ENCODE measurements around the gene GJA3.
"Not testable (repeated sequence)": the region's sequence is repeated elsewhere in the genome, so short reads cannot be mapped to it uniquely, and the experiment has no call there.

The GJA3 gene

GRCh38 chr13:20161951-20162300 lies 1.1 kb upstream of the GJA3 start:
- Histone ChIP-seq H3K36me3 (ENCODE audit: control insufficient read depth, insufficient read depth, low read length) (no peaks in the 10 kb centered on the region), H3K4me3 (ENCODE audit: extremely low read depth, insufficient read depth, low read length, poor library complexity, severe bottlenecking) (no peak overlapping the region), H3K27ac (ENCODE audit: low read depth, low read length, severe bottlenecking) (no peak overlapping the region), H3K9me3 (ENCODE audit: control insufficient read depth, low read length) (no peaks in the 10 kb centered on the region), H3K4me1 (ENCODE audit: control insufficient read depth, insufficient read depth, low read length, poor library complexity, severe bottlenecking) (no peaks in the 10 kb centered on the region)
- 36 to 42% methylated on average over 9 to 16 of the region's 16 CpGs for WGBS, 2 experiments (ENCODE audit: insufficient coverage in 2 of 2)

- H3K27ac ChIP-seq (ENCODE audit: low read depth, low read length, severe bottlenecking): no peak overlapping the region
- WGBS, 2 experiments (ENCODE audit: insufficient coverage in 2 of 2): 3 to 4% methylated on average over 49 to 76 of the region's 79 CpGs
- H3K4me3 ChIP-seq (ENCODE audit: extremely low read depth, insufficient read depth, low read length, poor library complexity, severe bottlenecking): peak overlapping the region; percentile 36
- H3K4me1 ChIP-seq (ENCODE audit: control insufficient read depth, insufficient read depth, low read length, poor library complexity, severe bottlenecking): no peaks in the 10 kb centered on the region
- H3K36me3 ChIP-seq (ENCODE audit: control insufficient read depth, insufficient read depth, low read length): no peaks in the 10 kb centered on the region
- no peaks in the 10 kb centered on the region for H3K9me3 ChIP-seq (ENCODE audit: control insufficient read depth, low read length)
These were observed 561 bp upstream of the GJA3 start for GRCh38 chr13:20161275-20161950.

GRCh38 chr13:20159646-20160305 lies 1.1 kb downstream of the GJA3 start:
- 37 to 40% methylated on average over 11 to 13 of the region's 18 CpGs for WGBS, 2 experiments (ENCODE audit: insufficient coverage in 2 of 2)
- Histone ChIP-seq H3K27ac (ENCODE audit: low read depth, low read length, severe bottlenecking) (no peak overlapping the region), H3K4me1 (ENCODE audit: control insufficient read depth, insufficient read depth, low read length, poor library complexity, severe bottlenecking) (no peaks in the 10 kb centered on the region), H3K9me3 (ENCODE audit: control insufficient read depth, low read length) (no peaks in the 10 kb centered on the region), H3K36me3 (ENCODE audit: control insufficient read depth, insufficient read depth, low read length) (no peaks in the 10 kb centered on the region), H3K4me3 (ENCODE audit: extremely low read depth, insufficient read depth, low read length, poor library complexity, severe bottlenecking) (peak overlapping the region; percentile 36)

- WGBS, 2 experiments (ENCODE audit: insufficient coverage in 2 of 2): 57 to 100% methylated on average over 1 of the region's 3 CpGs
- H3K36me3 ChIP-seq (ENCODE audit: control insufficient read depth, insufficient read depth, low read length): no peaks in the 10 kb centered on the region
- H3K4me3 ChIP-seq (ENCODE audit: extremely low read depth, insufficient read depth, low read length, poor library complexity, severe bottlenecking): no peak overlapping the region
- H3K27ac ChIP-seq (ENCODE audit: low read depth, low read length, severe bottlenecking): no peak overlapping the region
- H3K9me3 ChIP-seq (ENCODE audit: control insufficient read depth, low read length): no peaks in the 10 kb centered on the region
- H3K4me1 ChIP-seq (ENCODE audit: control insufficient read depth, insufficient read depth, low read length, poor library complexity, severe bottlenecking): no peaks in the 10 kb centered on the region
These were observed 3.6 kb downstream of the GJA3 start for GRCh38 chr13:20157151-20157796.

GRCh38 chr13:20156702-20157101 lies 4.2 kb downstream of the GJA3 start:
- no peak overlapping the region for H3K27ac ChIP-seq (ENCODE audit: low read depth, low read length, severe bottlenecking)
- H3K4me3 ChIP-seq (ENCODE audit: extremely low read depth, insufficient read depth, low read length, poor library complexity, severe bottlenecking): no peak overlapping the region
- no CpG with 5 or more reads among the region's 2 CpGs for WGBS, 2 experiments (ENCODE audit: insufficient coverage in 2 of 2)
- no peaks in the 10 kb centered on the region for H3K36me3 ChIP-seq (ENCODE audit: control insufficient read depth, insufficient read depth, low read length)
- H3K9me3 ChIP-seq (ENCODE audit: control insufficient read depth, low read length): no peaks in the 10 kb centered on the region
- no peaks in the 10 kb centered on the region for H3K4me1 ChIP-seq (ENCODE audit: control insufficient read depth, insufficient read depth, low read length, poor library complexity, severe bottlenecking)

- no CpG with 5 or more reads among the region's 2 CpGs for WGBS, 2 experiments (ENCODE audit: insufficient coverage in 2 of 2)
- not testable (repeated sequence) for H3K4me1 ChIP-seq (ENCODE audit: control insufficient read depth, insufficient read depth, low read length, poor library complexity, severe bottlenecking); H3K4me3 ChIP-seq (ENCODE audit: extremely low read depth, insufficient read depth, low read length, poor library complexity, severe bottlenecking); H3K27ac ChIP-seq (ENCODE audit: low read depth, low read length, severe bottlenecking); H3K36me3 ChIP-seq (ENCODE audit: control insufficient read depth, insufficient read depth, low read length); H3K9me3 ChIP-seq (ENCODE audit: control insufficient read depth, low read length)
These were observed 7.6 kb downstream of the GJA3 start for GRCh38 chr13:20153290-20153689.

- Histone ChIP-seq H3K4me3 (ENCODE audit: extremely low read depth, insufficient read depth, low read length, poor library complexity, severe bottlenecking) (no peak overlapping the region), H3K36me3 (ENCODE audit: control insufficient read depth, insufficient read depth, low read length) (no peaks in the 10 kb centered on the region), H3K4me1 (ENCODE audit: control insufficient read depth, insufficient read depth, low read length, poor library complexity, severe bottlenecking) (no peaks in the 10 kb centered on the region), H3K9me3 (ENCODE audit: control insufficient read depth, low read length) (no peaks in the 10 kb centered on the region), H3K27ac (ENCODE audit: low read depth, low read length, severe bottlenecking) (no peak overlapping the region)
- WGBS, 2 experiments (ENCODE audit: insufficient coverage in 2 of 2): 87 to 93% methylated on average over 10 to 11 of the region's 11 CpGs
These were observed 9.2 kb downstream of the GJA3 start for GRCh38 chr13:20151612-20152011.

GRCh38 chr13:20151016-20151415 lies 9.8 kb downstream of the GJA3 start:
- WGBS, 2 experiments (ENCODE audit: insufficient coverage in 2 of 2): 89 to 91% methylated on average over 3 to 4 of the region's 6 CpGs
- no peaks in the 10 kb centered on the region for H3K9me3 ChIP-seq (ENCODE audit: control insufficient read depth, low read length)
- no peak overlapping the region for H3K27ac ChIP-seq (ENCODE audit: low read depth, low read length, severe bottlenecking)
- no peaks in the 10 kb centered on the region for H3K4me1 ChIP-seq (ENCODE audit: control insufficient read depth, insufficient read depth, low read length, poor library complexity, severe bottlenecking)
- H3K4me3 ChIP-seq (ENCODE audit: extremely low read depth, insufficient read depth, low read length, poor library complexity, severe bottlenecking): no peak overlapping the region
- no peaks in the 10 kb centered on the region for H3K36me3 ChIP-seq (ENCODE audit: control insufficient read depth, insufficient read depth, low read length)

GRCh38 chr13:20150561-20150960 lies 10.3 kb downstream of the GJA3 start:
- H3K27ac ChIP-seq (ENCODE audit: low read depth, low read length, severe bottlenecking): no peak overlapping the region
- WGBS, 2 experiments (ENCODE audit: insufficient coverage in 2 of 2): 87 to 93% methylated on average over 8 to 9 of the region's 9 CpGs
- H3K4me3 ChIP-seq (ENCODE audit: extremely low read depth, insufficient read depth, low read length, poor library complexity, severe bottlenecking): no peak overlapping the region
- no peaks in the 10 kb centered on the region for H3K9me3 ChIP-seq (ENCODE audit: control insufficient read depth, low read length)
- no peaks in the 10 kb centered on the region for H3K4me1 ChIP-seq (ENCODE audit: control insufficient read depth, insufficient read depth, low read length, poor library complexity, severe bottlenecking)
- H3K36me3 ChIP-seq (ENCODE audit: control insufficient read depth, insufficient read depth, low read length): no peaks in the 10 kb centered on the region

- Histone ChIP-seq H3K4me3 (ENCODE audit: extremely low read depth, insufficient read depth, low read length, poor library complexity, severe bottlenecking) (no peak overlapping the region), H3K9me3 (ENCODE audit: control insufficient read depth, low read length) (no peaks in the 10 kb centered on the region), H3K4me1 (ENCODE audit: control insufficient read depth, insufficient read depth, low read length, poor library complexity, severe bottlenecking) (no peaks in the 10 kb centered on the region), H3K36me3 (ENCODE audit: control insufficient read depth, insufficient read depth, low read length) (no peaks in the 10 kb centered on the region), H3K27ac (ENCODE audit: low read depth, low read length, severe bottlenecking) (no peak overlapping the region)
- WGBS, 2 experiments (ENCODE audit: insufficient coverage in 2 of 2): 86 to 91% methylated on average over 9 of the region's 9 CpGs
These were observed 11.1 kb downstream of the GJA3 start for GRCh38 chr13:20149762-20150161.
